ENCODE measurements around the gene XDH. TPM values are rescaled to one million over a fixed set of nuclear protein-coding genes. Genes with fewer than 3 reads are reported as not detected.

The XDH gene
- total RNA-seq (2022; extraction: Qiagen RNA extraction; ENCODE audit: low read depth): 1.1 to 1.7 TPM (median 1.2 TPM) in 5 replicates

DNA sequence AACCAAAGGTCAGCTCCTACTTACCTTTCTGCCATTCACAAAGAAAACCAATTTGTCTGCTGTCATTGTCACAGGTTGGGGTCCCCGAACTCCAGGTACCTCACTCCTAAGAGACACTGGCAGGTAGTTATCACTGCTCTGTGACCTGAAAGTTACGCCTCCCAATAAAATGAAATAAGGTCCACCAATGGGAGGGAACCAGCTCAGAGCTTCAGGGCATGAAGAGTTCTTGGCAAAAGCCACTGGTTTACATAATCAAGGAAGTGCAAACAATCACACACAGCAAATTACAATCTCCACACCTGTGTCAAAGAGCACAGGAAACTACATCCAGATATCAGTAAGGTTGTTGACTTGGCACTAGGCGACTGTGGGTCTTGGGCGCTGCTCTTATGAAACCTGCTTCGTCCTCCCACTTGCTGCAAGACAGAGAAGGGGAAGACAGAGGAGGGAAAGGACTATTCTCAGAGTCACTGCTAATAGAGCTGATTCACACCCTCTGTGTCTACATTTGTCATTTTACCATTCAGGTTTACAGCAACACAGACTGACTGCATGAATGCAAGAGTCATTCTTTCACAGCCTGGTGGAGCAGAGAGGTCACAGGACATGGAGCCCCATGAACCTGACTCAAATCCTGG lies at the start of gene XDH:
XDH (minus strand) TSS at position 142 of the 641 bp plus-strand sequence; CDS start at position 66, 76 bp downstream.

Other genes with a start within 250 kb of the XDH start
- gene CAPN14, start 197.2 kb downstream of the XDH start, total RNA-seq (2022; extraction: Qiagen RNA extraction; ENCODE audit: low read depth): 0.02 to 0.06 TPM in 2 of 5 replicates, not detected in the others
- gene EHD3, start 180.6 kb downstream of the XDH start, total RNA-seq (2022; extraction: Qiagen RNA extraction; ENCODE audit: low read depth): 8.2 to 10.4 TPM (median 9.1 TPM) in 5 replicates
- gene SRD5A2, start 166.2 kb upstream of the XDH start, total RNA-seq (2022; extraction: Qiagen RNA extraction; ENCODE audit: low read depth): 0.02 to 0.04 TPM in 2 of 5 replicates, not detected in the others